Ishikawa (cell line): ENCODE measurements around the gene ZNF614.

Experiments
- CEBPB ChIP-seq: IDR thresholded peaks from 2 replicates; pipeline ENCODE4 v1.6.1; 2012
- CREB1 ChIP-seq: IDR thresholded peaks from 2 replicates; pipeline ENCODE4 v1.6.1; 2012; ENCODE audit warnings: low read depth
- EGR1 ChIP-seq: IDR thresholded peaks from 2 replicates; pipeline ENCODE4 v1.6.1; 2012
- EP300 ChIP-seq: IDR thresholded peaks from 2 replicates; pipeline ENCODE4 v1.6.1; 2012; ENCODE audit warnings: borderline replicate concordance
- FOXM1 ChIP-seq: IDR thresholded peaks from 2 replicates; pipeline ENCODE4 v1.6.1; 2012; ENCODE audit warnings: low read depth, borderline replicate concordance
- NFIC ChIP-seq: IDR thresholded peaks from 2 replicates; pipeline ENCODE4 v1.6.1; 2012
- RAD21 ChIP-seq: IDR thresholded peaks from 2 replicates; pipeline ENCODE4 v1.6.1; 2012; ENCODE audit warnings: low read depth
- TAF1 ChIP-seq: IDR thresholded peaks from 2 replicates; pipeline ENCODE4 v1.6.1; 2012; ENCODE audit warnings: low read depth, mild to moderate bottlenecking
- YY1 ChIP-seq: IDR thresholded peaks from 2 replicates; pipeline ENCODE4 v1.6.1; 2012; ENCODE audit warnings: low read depth
- ZBTB7A ChIP-seq: IDR thresholded peaks from 2 replicates; pipeline ENCODE4 v1.6.1; 2012; ENCODE audit warnings: low read depth
- TF ChIP-seq, protein P1 (sequence below): IDR thresholded peaks from 2 replicates; pipeline ENCODE4 v1.6.1; 2012; ENCODE audit warnings: low read depth, mild to moderate bottlenecking
- TF ChIP-seq, protein P2 (sequence below): IDR thresholded peaks from 2 replicates; pipeline ENCODE4 v1.6.1; 2012

DNA sequence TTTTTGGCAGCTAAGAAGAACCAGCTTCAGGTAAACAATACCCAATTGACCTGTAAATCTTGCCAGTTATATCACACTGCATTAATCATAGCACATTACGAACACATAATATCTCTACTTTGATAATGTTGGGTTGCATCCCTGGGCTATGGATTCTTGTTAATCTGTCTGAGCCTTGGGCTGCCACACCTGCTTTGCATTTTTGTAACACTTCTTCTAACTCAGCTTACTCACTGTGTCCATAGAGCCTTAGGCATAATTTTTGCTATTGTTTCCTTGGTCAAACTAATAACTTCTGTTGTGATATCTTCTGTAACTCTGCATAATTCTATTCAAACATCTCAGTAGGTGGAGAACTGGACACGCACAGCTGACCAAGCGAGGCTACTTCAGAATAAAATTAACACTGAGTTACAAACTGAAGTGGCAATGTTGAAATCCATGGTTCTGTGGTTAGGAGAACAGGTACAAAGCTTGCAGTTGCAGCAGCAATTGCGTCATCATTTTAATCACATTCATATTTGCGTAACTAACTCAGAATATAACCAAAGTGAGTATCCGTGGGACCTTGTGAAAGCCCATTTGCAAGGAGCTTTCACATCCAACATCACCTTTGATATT lies 48.0 kb downstream of the ZNF614 start:
- TF ChIP-seq FOXM1 = no peak
- no peak for TF ChIP-seq EP300
- TF ChIP-seq EGR1 = no peak
- no peak for TF ChIP-seq CREB1
- TF ChIP-seq CEBPB = peak; percentile 65
- no peak for TF ChIP-seq TAF1
- TF ChIP-seq YY1 = no peak
- TF ChIP-seq, protein P1, sequence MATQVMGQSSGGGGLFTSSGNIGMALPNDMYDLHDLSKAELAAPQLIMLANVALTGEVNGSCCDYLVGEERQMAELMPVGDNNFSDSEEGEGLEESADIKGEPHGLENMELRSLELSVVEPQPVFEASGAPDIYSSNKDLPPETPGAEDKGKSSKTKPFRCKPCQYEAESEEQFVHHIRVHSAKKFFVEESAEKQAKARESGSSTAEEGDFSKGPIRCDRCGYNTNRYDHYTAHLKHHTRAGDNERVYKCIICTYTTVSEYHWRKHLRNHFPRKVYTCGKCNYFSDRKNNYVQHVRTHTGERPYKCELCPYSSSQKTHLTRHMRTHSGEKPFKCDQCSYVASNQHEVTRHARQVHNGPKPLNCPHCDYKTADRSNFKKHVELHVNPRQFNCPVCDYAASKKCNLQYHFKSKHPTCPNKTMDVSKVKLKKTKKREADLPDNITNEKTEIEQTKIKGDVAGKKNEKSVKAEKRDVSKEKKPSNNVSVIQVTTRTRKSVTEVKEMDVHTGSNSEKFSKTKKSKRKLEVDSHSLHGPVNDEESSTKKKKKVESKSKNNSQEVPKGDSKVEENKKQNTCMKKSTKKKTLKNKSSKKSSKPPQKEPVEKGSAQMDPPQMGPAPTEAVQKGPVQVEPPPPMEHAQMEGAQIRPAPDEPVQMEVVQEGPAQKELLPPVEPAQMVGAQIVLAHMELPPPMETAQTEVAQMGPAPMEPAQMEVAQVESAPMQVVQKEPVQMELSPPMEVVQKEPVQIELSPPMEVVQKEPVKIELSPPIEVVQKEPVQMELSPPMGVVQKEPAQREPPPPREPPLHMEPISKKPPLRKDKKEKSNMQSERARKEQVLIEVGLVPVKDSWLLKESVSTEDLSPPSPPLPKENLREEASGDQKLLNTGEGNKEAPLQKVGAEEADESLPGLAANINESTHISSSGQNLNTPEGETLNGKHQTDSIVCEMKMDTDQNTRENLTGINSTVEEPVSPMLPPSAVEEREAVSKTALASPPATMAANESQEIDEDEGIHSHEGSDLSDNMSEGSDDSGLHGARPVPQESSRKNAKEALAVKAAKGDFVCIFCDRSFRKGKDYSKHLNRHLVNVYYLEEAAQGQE = no peak
- TF ChIP-seq, protein P2, sequence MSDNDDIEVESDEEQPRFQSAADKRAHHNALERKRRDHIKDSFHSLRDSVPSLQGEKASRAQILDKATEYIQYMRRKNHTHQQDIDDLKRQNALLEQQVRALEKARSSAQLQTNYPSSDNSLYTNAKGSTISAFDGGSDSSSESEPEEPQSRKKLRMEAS = no peak
- no peak for TF ChIP-seq RAD21
- TF ChIP-seq NFIC = no peak
- TF ChIP-seq ZBTB7A = no peak
